GM23338 (cell line): ENCODE measurements around the gene SESN1. TPM values are rescaled to one million over a fixed set of nuclear protein-coding genes. Genes with fewer than 3 reads are reported as not detected.
A peak's percentile ranks its signal among the peaks of the same experiment; 100 is the strongest.

Experiments
- ATAC-seq: fragments of 200-7000 bp; cut with Tn5 transposase; 3 replicates; pipeline ENCODE4 v1.9.1; 2020
- DNase-seq: peaks from one replicate; pipeline ENCODE4 v3.0.0-alpha.2; 2015; ENCODE audit warnings: low spot score
- H2AFZ ChIP-seq: fragments of 200-600 bp; sonication (generic); 2 replicates; pipeline ENCODE4 v1.8.0; 2016; ENCODE audit warnings: antibody characterized with exemption, mild to moderate bottlenecking, moderate library complexity
- H3F3A ChIP-seq: fragments of 200-600 bp; sonication (generic); replicated peaks from 2 replicates; pipeline ENCODE4 v1.8.0; 2017; ENCODE audit warnings: antibody characterized with exemption, mixed run types, low read depth
- H3K27ac ChIP-seq: fragments of 200-600 bp; sonication (generic); 2 replicates; pipeline ENCODE4 v1.6.1; 2016; ENCODE audit warnings: low read depth
- H3K27me3 ChIP-seq: fragments of 200-600 bp; sonication (generic); 2 replicates; pipeline ENCODE4 v1.8.0; 2016; ENCODE audit warnings: mild to moderate bottlenecking, mixed run types, moderate library complexity; ENCODE audit not compliant: insufficient read depth
- H3K36me3 ChIP-seq: fragments of 200-600 bp; sonication (generic); 2 replicates; pipeline ENCODE4 v1.8.0; 2016; ENCODE audit warnings: mild to moderate bottlenecking; ENCODE audit not compliant: insufficient read depth
- H3K4me1 ChIP-seq: fragments of 200-600 bp; sonication (generic); 2 replicates; pipeline ENCODE4 v1.8.0; 2016; ENCODE audit warnings: mild to moderate bottlenecking, moderate library complexity; ENCODE audit not compliant: insufficient read depth
- H3K4me2 ChIP-seq: fragments of 200-600 bp; sonication (generic); 2 replicates; pipeline ENCODE4 v1.7.1; 2017; ENCODE audit warnings: mixed run types
- H3K4me3 ChIP-seq: fragments of 200-600 bp; sonication (generic); 2 replicates; pipeline ENCODE4 v1.6.1; 2016; ENCODE audit warnings: mixed run types
- H3K79me2 ChIP-seq: fragments of 200-600 bp; sonication (generic); replicated peaks from 2 replicates; pipeline ENCODE4 v1.8.0; 2017; ENCODE audit warnings: mild to moderate bottlenecking; ENCODE audit not compliant: insufficient read depth
- H3K9me2 ChIP-seq: fragments of 200-600 bp; sonication (generic); 2 replicates; pipeline ENCODE4 v1.8.0; 2017; ENCODE audit not compliant: insufficient read depth
- H4K20me1 ChIP-seq: fragments of 200-600 bp; sonication (generic); replicated peaks from 2 replicates; pipeline ENCODE4 v1.8.0; 2017; ENCODE audit warnings: mild to moderate bottlenecking; ENCODE audit not compliant: insufficient read depth
- H3K27ac Mint-ChIP-seq: 2 replicates; pipeline ENCODE4 v1.8.0; 2020; ENCODE audit warnings: inconsistent platforms, mild to moderate bottlenecking, moderate library complexity, mixed read lengths
- H3K27me3 Mint-ChIP-seq: 3 replicates; pipeline ENCODE4 v1.8.0; 2022; ENCODE audit warnings: low read depth, mild to moderate bottlenecking, moderate library complexity, mixed read lengths, inconsistent platforms; ENCODE audit not compliant: insufficient read depth, poor library complexity
- H3K36me3 Mint-ChIP-seq: 3 replicates; pipeline ENCODE4 v1.8.0; 2021; ENCODE audit warnings: low read depth, mild to moderate bottlenecking, inconsistent platforms, moderate library complexity, mixed read lengths
- H3K4me1 Mint-ChIP-seq: 3 replicates; pipeline ENCODE4 v1.8.0; 2020; ENCODE audit warnings: mild to moderate bottlenecking, inconsistent platforms, mixed read lengths
- H3K4me3 Mint-ChIP-seq: 3 replicates; pipeline ENCODE4 v1.8.0; 2021; ENCODE audit warnings: moderate library complexity, mild to moderate bottlenecking, inconsistent platforms, mixed read lengths
- H3K9me3 Mint-ChIP-seq: 3 replicates; pipeline ENCODE4 v1.8.0; 2020; ENCODE audit warnings: moderate library complexity, mild to moderate bottlenecking, inconsistent platforms, mixed read lengths
- POLR2AphosphoS5 ChIP-seq: IDR thresholded peaks from 2 replicates; pipeline ENCODE4 v1.6.1; 2016; ENCODE audit warnings: antibody characterized with exemption, low read depth
- ZNF331 ChIP-seq: fragments of 250-450 bp; sonication (Bioruptor Pico); IDR thresholded peaks from 2 replicates; pipeline ENCODE4 v1.5.0; 2020; ENCODE audit warnings: low read depth, mild to moderate bottlenecking, moderate library complexity
- polyA plus RNA-seq: library from polyadenylated mRNA; unstranded; fragments of >200 nt; fragmentation: Nextera tagmentation; extraction: Ambion mirVana; gene quantifications from 2 replicates; pipeline ENCODE4 v1.2.1, GENCODE V29; 2016
- total RNA-seq: library from RNA; depleted of rRNA; stranded (reverse); fragments of >200 nt; shearing (Covaris generic); gene quantifications from 2 replicates; pipeline ENCODE4 v1.2.3, GENCODE V29; 2014
- TF ChIP-seq, protein P1 (sequence below): IDR thresholded peaks from one replicate; pipeline ENCODE4 v1.6.1; 2018; ENCODE audit warnings: antibody characterized with exemption; ENCODE audit not compliant: unreplicated experiment
- TF ChIP-seq, protein P2 (sequence below), 2 experiments: fragments of 200-600 bp in 1 of 2; sonication (generic) in 1 of 2; conservative IDR thresholded peaks; 2 replicates each; pipeline versions ENCODE4 v1.5.1 to v1.6.1; 2016 to 2017; ENCODE audit warnings: antibody characterized with exemption in 2 of 2, low read depth in 2 of 2, mild to moderate bottlenecking in 2 of 2, moderate library complexity in 1 of 2
- TF ChIP-seq, protein P3 (sequence below): IDR thresholded peaks from 2 replicates; pipeline ENCODE4 v1.6.1; 2016; ENCODE audit warnings: antibody characterized with exemption
- TF ChIP-seq, protein P4 (sequence below): fragments of 250-450 bp; sonication (Bioruptor Pico); IDR thresholded peaks from 2 replicates; pipeline ENCODE4 v1.5.0; 2020; ENCODE audit warnings: mild to moderate bottlenecking, moderate library complexity

Gene SESN1
- total and polyA plus RNA-seq, 2 experiments from 2014 or later, result 26.2 to 36.4 TPM

DNA sequence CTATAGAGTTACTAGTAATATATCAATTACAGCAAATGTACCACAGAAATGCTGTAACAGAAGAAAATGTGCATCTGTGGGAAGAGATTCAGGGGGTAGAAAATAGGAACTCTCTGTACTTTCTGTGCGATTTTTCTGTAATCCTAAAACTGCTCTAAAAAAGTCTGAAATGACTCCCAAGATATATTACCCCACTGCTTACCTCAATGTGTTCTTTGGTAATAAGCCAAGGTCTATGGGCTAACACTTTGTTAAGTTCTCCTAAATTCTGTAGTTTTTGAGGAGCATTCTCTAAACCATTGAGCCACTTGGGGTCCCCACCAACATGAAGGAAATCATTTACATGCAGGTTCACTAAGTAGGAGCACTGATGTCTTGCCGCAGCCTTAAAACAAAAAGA is 94.4 kb downstream of the SESN1 start:
- H3K36me3 Mint-ChIP-seq, result peaks cover 8% of the 10 kb centered on the region; the same call in 2 of the 3 replicates
- no peaks in the 10 kb centered on the region for H3K27me3 Mint-ChIP-seq
- H3K4me1 Mint-ChIP-seq, result no peaks in the 10 kb centered on the region
- H3K79me2 ChIP-seq, result peaks cover 22% of the 10 kb centered on the region
- ATAC-seq, result no peak
- no peak overlapping the region for H3K27ac Mint-ChIP-seq
- 0 out of 2 replicates have a peak, but pooled peaks cover 3% of the 10 kb centered on the region for H4K20me1 ChIP-seq
- no peak overlapping the region for H3K4me3 Mint-ChIP-seq
- H3K4me2 ChIP-seq, result no peak overlapping the region
- no peak for DNase-seq
- H3K36me3 ChIP-seq, result peaks cover 5% of the 10 kb centered on the region; the same call in 1 of the 2 replicates
- TF ChIP-seq, protein P1, sequence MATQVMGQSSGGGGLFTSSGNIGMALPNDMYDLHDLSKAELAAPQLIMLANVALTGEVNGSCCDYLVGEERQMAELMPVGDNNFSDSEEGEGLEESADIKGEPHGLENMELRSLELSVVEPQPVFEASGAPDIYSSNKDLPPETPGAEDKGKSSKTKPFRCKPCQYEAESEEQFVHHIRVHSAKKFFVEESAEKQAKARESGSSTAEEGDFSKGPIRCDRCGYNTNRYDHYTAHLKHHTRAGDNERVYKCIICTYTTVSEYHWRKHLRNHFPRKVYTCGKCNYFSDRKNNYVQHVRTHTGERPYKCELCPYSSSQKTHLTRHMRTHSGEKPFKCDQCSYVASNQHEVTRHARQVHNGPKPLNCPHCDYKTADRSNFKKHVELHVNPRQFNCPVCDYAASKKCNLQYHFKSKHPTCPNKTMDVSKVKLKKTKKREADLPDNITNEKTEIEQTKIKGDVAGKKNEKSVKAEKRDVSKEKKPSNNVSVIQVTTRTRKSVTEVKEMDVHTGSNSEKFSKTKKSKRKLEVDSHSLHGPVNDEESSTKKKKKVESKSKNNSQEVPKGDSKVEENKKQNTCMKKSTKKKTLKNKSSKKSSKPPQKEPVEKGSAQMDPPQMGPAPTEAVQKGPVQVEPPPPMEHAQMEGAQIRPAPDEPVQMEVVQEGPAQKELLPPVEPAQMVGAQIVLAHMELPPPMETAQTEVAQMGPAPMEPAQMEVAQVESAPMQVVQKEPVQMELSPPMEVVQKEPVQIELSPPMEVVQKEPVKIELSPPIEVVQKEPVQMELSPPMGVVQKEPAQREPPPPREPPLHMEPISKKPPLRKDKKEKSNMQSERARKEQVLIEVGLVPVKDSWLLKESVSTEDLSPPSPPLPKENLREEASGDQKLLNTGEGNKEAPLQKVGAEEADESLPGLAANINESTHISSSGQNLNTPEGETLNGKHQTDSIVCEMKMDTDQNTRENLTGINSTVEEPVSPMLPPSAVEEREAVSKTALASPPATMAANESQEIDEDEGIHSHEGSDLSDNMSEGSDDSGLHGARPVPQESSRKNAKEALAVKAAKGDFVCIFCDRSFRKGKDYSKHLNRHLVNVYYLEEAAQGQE, result no peak
- TF ChIP-seq, protein P2, sequence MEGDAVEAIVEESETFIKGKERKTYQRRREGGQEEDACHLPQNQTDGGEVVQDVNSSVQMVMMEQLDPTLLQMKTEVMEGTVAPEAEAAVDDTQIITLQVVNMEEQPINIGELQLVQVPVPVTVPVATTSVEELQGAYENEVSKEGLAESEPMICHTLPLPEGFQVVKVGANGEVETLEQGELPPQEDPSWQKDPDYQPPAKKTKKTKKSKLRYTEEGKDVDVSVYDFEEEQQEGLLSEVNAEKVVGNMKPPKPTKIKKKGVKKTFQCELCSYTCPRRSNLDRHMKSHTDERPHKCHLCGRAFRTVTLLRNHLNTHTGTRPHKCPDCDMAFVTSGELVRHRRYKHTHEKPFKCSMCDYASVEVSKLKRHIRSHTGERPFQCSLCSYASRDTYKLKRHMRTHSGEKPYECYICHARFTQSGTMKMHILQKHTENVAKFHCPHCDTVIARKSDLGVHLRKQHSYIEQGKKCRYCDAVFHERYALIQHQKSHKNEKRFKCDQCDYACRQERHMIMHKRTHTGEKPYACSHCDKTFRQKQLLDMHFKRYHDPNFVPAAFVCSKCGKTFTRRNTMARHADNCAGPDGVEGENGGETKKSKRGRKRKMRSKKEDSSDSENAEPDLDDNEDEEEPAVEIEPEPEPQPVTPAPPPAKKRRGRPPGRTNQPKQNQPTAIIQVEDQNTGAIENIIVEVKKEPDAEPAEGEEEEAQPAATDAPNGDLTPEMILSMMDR (conservative IDR thresholded peaks at IDR 0.05; ENCODE audit: low read depth in 2 of 2), result 0 out of 4 replicates have a peak, but pooled peaks of 1 of the 2 experiments have one; percentile 4
- no peak overlapping the region for H3K4me3 ChIP-seq
- H3K9me2 ChIP-seq, result no peaks in the 10 kb centered on the region
- H3K27ac ChIP-seq, result no peak overlapping the region
- no peaks in the 10 kb centered on the region for H3K4me1 ChIP-seq
- no peaks in the 10 kb centered on the region for H3K9me3 Mint-ChIP-seq
- no peaks in the 10 kb centered on the region for H3K27me3 ChIP-seq
- H2AFZ ChIP-seq, result no peak overlapping the region
- H3F3A ChIP-seq, result no peaks in the 10 kb centered on the region

DNA sequence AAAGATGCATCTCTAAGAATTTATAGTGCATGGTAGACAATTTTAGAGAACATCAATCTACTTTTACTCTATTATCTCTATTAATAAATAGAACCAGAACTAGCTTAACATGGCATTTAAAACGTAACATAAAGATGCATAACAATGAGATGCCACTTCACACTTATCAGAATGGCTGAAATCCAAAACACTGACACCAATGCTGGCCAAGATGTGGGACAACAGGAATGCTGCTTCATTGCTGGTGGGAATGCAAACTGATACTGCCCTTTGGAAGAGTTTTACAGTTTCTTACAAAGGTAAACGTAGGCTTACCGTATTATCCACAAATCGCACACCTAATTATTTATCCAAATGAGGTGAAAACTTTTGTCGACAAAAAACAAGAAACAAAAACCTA is 95.2 kb downstream of the SESN1 start:
- Histone ChIP-seq H3K4me2 (no peak overlapping the region), H3K27me3 (no peaks in the 10 kb centered on the region), H3F3A (no peaks in the 10 kb centered on the region), H3K79me2 (peaks cover 13% of the 10 kb centered on the region; the same call in 1 of the 2 replicates), H3K4me1 (no peaks in the 10 kb centered on the region), H4K20me1 (0 out of 2 replicates have a peak, but pooled peaks cover 3% of the 10 kb centered on the region), H3K27ac (no peak overlapping the region), H3K9me2 (no peaks in the 10 kb centered on the region), H3K4me3 (no peak overlapping the region), H2AFZ (no peak overlapping the region), H3K36me3 (peaks cover 5% of the 10 kb centered on the region; the same call in 1 of the 2 replicates)
- H3K27ac Mint-ChIP-seq, result no peak overlapping the region
- H3K27me3 Mint-ChIP-seq, result no peaks in the 10 kb centered on the region
- ATAC-seq (no peak), DNase-seq (no peak)
- no peak overlapping the region for H3K4me3 Mint-ChIP-seq
- H3K36me3 Mint-ChIP-seq, result peaks cover 8% of the 10 kb centered on the region; the same call in 2 of the 3 replicates
- no peaks in the 10 kb centered on the region for H3K4me1 Mint-ChIP-seq
- no peaks in the 10 kb centered on the region for H3K9me3 Mint-ChIP-seq
- TF ChIP-seq POLR2AphosphoS5 (no peak), ZNF331 (CRISPR knock-in tag) (no peak)
- TF ChIP-seq, protein P3, sequence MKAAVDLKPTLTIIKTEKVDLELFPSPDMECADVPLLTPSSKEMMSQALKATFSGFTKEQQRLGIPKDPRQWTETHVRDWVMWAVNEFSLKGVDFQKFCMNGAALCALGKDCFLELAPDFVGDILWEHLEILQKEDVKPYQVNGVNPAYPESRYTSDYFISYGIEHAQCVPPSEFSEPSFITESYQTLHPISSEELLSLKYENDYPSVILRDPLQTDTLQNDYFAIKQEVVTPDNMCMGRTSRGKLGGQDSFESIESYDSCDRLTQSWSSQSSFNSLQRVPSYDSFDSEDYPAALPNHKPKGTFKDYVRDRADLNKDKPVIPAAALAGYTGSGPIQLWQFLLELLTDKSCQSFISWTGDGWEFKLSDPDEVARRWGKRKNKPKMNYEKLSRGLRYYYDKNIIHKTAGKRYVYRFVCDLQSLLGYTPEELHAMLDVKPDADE, result no peak
- TF ChIP-seq, protein P4, sequence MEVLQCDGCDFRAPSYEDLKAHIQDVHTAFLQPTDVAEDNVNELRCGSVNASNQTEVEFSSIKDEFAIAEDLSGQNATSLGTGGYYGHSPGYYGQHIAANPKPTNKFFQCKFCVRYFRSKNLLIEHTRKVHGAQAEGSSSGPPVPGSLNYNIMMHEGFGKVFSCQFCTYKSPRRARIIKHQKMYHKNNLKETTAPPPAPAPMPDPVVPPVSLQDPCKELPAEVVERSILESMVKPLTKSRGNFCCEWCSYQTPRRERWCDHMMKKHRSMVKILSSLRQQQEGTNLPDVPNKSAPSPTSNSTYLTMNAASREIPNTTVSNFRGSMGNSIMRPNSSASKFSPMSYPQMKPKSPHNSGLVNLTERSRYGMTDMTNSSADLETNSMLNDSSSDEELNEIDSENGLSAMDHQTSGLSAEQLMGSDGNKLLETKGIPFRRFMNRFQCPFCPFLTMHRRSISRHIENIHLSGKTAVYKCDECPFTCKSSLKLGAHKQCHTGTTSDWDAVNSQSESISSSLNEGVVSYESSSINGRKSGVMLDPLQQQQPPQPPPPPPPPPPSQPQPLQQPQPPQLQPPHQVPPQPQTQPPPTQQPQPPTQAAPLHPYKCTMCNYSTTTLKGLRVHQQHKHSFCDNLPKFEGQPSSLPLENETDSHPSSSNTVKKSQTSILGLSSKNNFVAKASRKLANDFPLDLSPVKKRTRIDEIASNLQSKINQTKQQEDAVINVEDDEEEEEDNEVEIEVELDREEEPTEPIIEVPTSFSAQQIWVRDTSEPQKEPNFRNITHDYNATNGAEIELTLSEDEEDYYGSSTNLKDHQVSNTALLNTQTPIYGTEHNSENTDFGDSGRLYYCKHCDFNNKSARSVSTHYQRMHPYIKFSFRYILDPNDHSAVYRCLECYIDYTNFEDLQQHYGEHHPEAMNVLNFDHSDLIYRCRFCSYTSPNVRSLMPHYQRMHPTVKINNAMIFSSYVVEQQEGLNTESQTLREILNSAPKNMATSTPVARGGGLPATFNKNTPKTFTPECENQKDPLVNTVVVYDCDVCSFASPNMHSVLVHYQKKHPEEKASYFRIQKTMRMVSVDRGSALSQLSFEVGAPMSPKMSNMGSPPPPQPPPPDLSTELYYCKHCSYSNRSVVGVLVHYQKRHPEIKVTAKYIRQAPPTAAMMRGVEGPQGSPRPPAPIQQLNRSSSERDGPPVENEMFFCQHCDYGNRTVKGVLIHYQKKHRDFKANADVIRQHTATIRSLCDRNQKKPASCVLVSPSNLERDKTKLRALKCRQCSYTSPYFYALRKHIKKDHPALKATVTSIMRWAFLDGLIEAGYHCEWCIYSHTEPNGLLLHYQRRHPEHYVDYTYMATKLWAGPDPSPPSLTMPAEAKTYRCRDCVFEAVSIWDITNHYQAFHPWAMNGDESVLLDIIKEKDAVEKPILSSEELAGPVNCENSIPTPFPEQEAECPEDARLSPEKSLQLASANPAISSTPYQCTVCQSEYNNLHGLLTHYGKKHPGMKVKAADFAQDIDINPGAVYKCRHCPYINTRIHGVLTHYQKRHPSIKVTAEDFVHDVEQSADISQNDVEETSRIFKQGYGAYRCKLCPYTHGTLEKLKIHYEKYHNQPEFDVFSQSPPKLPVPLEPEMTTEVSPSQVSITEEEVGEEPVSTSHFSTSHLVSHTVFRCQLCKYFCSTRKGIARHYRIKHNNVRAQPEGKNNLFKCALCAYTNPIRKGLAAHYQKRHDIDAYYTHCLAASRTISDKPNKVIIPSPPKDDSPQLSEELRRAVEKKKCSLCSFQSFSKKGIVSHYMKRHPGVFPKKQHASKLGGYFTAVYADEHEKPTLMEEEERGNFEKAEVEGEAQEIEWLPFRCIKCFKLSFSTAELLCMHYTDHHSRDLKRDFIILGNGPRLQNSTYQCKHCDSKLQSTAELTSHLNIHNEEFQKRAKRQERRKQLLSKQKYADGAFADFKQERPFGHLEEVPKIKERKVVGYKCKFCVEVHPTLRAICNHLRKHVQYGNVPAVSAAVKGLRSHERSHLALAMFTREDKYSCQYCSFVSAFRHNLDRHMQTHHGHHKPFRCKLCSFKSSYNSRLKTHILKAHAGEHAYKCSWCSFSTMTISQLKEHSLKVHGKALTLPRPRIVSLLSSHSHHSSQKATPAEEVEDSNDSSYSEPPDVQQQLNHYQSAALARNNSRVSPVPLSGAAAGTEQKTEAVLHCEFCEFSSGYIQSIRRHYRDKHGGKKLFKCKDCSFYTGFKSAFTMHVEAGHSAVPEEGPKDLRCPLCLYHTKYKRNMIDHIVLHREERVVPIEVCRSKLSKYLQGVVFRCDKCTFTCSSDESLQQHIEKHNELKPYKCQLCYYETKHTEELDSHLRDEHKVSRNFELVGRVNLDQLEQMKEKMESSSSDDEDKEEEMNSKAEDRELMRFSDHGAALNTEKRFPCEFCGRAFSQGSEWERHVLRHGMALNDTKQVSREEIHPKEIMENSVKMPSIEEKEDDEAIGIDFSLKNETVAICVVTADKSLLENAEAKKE, result no peak
